WTC11 (cell line): ENCODE data around the gene WDR62. TPM values are rescaled to one million over a fixed set of nuclear protein-coding genes. Genes with fewer than 3 reads are reported as not detected.
A peak's percentile ranks its signal among the peaks of the same experiment; 100 is the strongest.

Source experiments
- CREM ChIP-seq: sonication (generic); formaldehyde crosslinking; IDR thresholded peaks from 2 replicates; pipeline ENCODE4 v1.8.1; 2022; ENCODE audit warnings: mild to moderate bottlenecking, missing genetic modification reagents, moderate library complexity
- FOXJ3 ChIP-seq: sonication (generic); formaldehyde crosslinking; IDR thresholded peaks from 2 replicates; pipeline ENCODE4 v1.9.0; 2021; ENCODE audit warnings: missing genetic modification reagents, mild to moderate bottlenecking, borderline replicate concordance
- FOXP1 ChIP-seq: sonication (generic); formaldehyde crosslinking; IDR thresholded peaks from 2 replicates; pipeline ENCODE4 v1.8.0; 2022; ENCODE audit warnings: missing genetic modification reagents, mild to moderate bottlenecking, moderate library complexity, borderline replicate concordance
- GTF2I ChIP-seq: fragments of 250-450 bp; sonication (Bioruptor Pico); conservative IDR thresholded peaks from 2 replicates; pipeline ENCODE4 v1.4.0; 2021; ENCODE audit warnings: mild to moderate bottlenecking
- NFYB ChIP-seq: sonication (generic); formaldehyde crosslinking; conservative IDR thresholded peaks from 2 replicates; pipeline ENCODE4 v1.8.0; 2022; ENCODE audit warnings: low read depth, missing genetic modification reagents
- OVOL2 ChIP-seq: fragments of 250-450 bp; sonication (Bioruptor Pico); IDR thresholded peaks from 2 replicates; pipeline ENCODE4 v1.9.0; 2021; ENCODE audit warnings: mild to moderate bottlenecking, borderline replicate concordance
- PRRX2 ChIP-seq: fragments of 250-450 bp; sonication (Bioruptor Pico); IDR thresholded peaks from 2 replicates; pipeline ENCODE4 v1.8.0; 2021; ENCODE audit warnings: mild to moderate bottlenecking
- TEAD4 ChIP-seq: sonication (generic); formaldehyde crosslinking; IDR thresholded peaks from 2 replicates; pipeline ENCODE4 v1.8.0; 2022; ENCODE audit warnings: mild to moderate bottlenecking, missing genetic modification reagents
- ZNF671 ChIP-seq: fragments of 250-450 bp; sonication (Bioruptor Pico); IDR thresholded peaks from 2 replicates; pipeline ENCODE4 v1.8.0; 2021; ENCODE audit warnings: mild to moderate bottlenecking
- total RNA-seq: library from RNA; stranded (reverse); gene quantifications from 3 replicates; pipeline ENCODE4 v1.2.3, GENCODE V29; 2021
- TF ChIP-seq, protein P1 (sequence below): sonication (generic); formaldehyde crosslinking; IDR thresholded peaks from 2 replicates; pipeline ENCODE4 v1.8.0; 2022; ENCODE audit warnings: missing genetic modification reagents
- TF ChIP-seq, protein P2 (sequence below): fragments of 250-450 bp; sonication (Bioruptor Pico); conservative IDR thresholded peaks from 2 replicates; pipeline ENCODE4 v1.9.0; 2021; ENCODE audit warnings: mild to moderate bottlenecking
- TF ChIP-seq, protein P3 (sequence below): sonication (generic); formaldehyde crosslinking; IDR thresholded peaks from 2 replicates; pipeline ENCODE4 v1.8.0; 2022; ENCODE audit warnings: mild to moderate bottlenecking, missing genetic modification reagents
- TF ChIP-seq, protein P4 (sequence below): sonication (generic); formaldehyde crosslinking; IDR thresholded peaks from 2 replicates; pipeline ENCODE4 v1.8.0; 2023; ENCODE audit warnings: missing genetic modification reagents, mild to moderate bottlenecking, borderline replicate concordance
- TF ChIP-seq, protein P5 (sequence below): sonication (generic); formaldehyde crosslinking; IDR thresholded peaks from 2 replicates; pipeline ENCODE4 v1.8.1; 2022; ENCODE audit warnings: missing genetic modification reagents, borderline replicate concordance
- TF ChIP-seq, protein P6 (sequence below): sonication (generic); formaldehyde crosslinking; IDR thresholded peaks from 2 replicates; pipeline ENCODE4 v1.8.0; 2022; ENCODE audit warnings: mild to moderate bottlenecking, missing genetic modification reagents
- TF ChIP-seq, protein P7 (sequence below): fragments of 250-450 bp; sonication (Bioruptor Pico); IDR thresholded peaks from 2 replicates; pipeline ENCODE4 v1.9.0; 2021; ENCODE audit warnings: mild to moderate bottlenecking
- TF ChIP-seq, protein P8 (sequence below): sonication (generic); formaldehyde crosslinking; IDR thresholded peaks from 2 replicates; pipeline ENCODE4 v1.8.1; 2022; ENCODE audit warnings: low read depth, missing genetic modification reagents, borderline replicate concordance
- TF ChIP-seq, protein P9 (sequence below): sonication (generic); formaldehyde crosslinking; IDR thresholded peaks from 2 replicates; pipeline ENCODE4 v1.8.0; 2022; ENCODE audit warnings: mild to moderate bottlenecking, missing genetic modification reagents
- TF ChIP-seq, protein P10 (sequence below): sonication (generic); formaldehyde crosslinking; IDR thresholded peaks from 2 replicates; pipeline ENCODE4 v1.8.1; 2023; ENCODE audit warnings: mild to moderate bottlenecking, missing genetic modification reagents

Gene WDR62
- total RNA-seq, 1 experiment from 2014 or later = 40.0 TPM

DNA sequence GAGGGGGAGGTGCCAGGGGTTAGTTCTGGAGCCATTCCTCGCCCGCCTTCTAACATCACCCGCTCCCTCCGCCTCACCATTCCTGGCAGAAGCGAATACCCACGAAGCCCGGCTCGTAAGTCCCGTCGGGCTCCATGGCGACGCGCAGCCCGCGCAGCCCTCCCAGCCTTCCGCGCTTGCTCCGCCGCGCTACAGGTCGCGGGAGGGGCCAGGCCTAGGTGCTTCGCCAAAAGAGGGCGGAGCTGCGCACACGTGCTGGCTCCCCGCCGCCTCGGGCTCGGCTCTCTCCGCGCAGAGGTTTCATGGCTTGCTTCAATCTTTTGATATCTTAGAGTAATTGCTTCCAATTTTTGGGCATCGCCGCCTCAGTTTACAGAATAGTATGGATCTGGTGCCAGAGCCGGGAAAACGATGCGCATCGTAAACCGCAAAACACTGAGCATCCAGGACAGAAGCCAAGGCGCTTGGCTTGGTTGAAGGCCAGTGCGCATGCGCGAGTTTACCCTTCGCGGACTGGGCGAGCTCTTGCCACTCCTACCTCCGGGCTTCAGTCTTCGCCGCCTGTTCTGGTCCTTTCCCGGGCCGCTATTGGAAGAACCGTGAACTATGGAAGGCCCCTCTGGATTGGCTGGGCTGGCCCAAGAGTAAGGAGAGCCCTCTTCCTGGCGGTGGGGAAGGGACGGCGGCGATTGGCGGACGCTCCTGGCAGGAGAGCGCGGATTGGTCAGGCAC is 60.2 kb downstream of the WDR62 start, which contains the start of gene POLR2I (continued):
- TF ChIP-seq, protein P1, sequence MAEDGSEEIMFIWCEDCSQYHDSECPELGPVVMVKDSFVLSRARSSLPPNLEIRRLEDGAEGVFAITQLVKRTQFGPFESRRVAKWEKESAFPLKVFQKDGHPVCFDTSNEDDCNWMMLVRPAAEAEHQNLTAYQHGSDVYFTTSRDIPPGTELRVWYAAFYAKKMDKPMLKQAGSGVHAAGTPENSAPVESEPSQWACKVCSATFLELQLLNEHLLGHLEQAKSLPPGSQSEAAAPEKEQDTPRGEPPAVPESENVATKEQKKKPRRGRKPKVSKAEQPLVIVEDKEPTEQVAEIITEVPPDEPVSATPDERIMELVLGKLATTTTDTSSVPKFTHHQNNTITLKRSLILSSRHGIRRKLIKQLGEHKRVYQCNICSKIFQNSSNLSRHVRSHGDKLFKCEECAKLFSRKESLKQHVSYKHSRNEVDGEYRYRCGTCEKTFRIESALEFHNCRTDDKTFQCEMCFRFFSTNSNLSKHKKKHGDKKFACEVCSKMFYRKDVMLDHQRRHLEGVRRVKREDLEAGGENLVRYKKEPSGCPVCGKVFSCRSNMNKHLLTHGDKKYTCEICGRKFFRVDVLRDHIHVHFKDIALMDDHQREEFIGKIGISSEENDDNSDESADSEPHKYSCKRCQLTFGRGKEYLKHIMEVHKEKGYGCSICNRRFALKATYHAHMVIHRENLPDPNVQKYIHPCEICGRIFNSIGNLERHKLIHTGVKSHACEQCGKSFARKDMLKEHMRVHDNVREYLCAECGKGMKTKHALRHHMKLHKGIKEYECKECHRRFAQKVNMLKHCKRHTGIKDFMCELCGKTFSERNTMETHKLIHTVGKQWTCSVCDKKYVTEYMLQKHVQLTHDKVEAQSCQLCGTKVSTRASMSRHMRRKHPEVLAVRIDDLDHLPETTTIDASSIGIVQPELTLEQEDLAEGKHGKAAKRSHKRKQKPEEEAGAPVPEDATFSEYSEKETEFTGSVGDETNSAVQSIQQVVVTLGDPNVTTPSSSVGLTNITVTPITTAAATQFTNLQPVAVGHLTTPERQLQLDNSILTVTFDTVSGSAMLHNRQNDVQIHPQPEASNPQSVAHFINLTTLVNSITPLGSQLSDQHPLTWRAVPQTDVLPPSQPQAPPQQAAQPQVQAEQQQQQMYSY (CRISPR knock-in tag) = no peak
- TF ChIP-seq GTF2I (CRISPR knock-in tag) (no peak), CREM (CRISPR knock-in tag) (no peak), ZNF671 (CRISPR knock-in tag) (no peak), FOXP1 (peak; percentile 90), TEAD4 (no peak), OVOL2 (no peak), NFYB (CRISPR knock-in tag) (peak; percentile 86), FOXJ3 (no peak), PRRX2 (CRISPR knock-in tag) (no peak)
- TF ChIP-seq, protein P2, sequence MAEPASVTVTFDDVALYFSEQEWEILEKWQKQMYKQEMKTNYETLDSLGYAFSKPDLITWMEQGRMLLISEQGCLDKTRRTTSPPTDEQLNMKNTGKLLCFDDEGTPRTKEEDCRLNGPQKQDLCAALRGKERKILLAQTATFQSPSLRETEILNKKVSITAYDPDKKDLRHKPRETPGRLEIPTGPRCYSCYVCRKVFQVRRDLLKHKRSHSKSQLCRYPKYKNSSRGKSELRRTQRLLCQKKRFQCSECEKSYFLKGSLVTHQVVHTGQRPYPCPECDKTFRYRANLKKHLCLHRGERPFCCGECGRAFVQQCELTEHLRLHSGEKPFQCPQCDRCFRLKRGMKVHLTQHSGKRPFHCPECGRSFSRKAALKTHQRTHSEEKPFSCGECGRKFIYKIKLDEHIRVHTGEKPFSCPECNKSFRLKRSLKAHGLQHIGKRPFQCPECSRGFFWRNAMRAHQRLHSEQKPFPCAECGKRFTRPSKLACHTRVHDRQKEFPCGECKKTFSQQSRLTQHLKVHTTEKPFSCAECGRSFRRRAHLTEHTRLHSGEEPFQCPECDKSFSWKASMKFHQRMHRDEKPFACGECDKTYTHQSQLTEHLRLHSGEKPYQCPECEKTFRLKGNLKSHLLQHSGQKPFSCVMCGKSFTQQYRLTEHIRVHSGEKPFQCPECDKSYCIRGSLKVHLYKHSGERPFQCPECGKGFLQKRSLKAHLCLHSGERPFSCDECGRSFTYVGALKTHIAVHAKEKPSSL (CRISPR knock-in tag) = no peak
- TF ChIP-seq, protein P3, sequence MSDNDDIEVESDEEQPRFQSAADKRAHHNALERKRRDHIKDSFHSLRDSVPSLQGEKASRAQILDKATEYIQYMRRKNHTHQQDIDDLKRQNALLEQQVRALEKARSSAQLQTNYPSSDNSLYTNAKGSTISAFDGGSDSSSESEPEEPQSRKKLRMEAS (CRISPR knock-in tag) = peak; percentile 99
- TF ChIP-seq, protein P4, sequence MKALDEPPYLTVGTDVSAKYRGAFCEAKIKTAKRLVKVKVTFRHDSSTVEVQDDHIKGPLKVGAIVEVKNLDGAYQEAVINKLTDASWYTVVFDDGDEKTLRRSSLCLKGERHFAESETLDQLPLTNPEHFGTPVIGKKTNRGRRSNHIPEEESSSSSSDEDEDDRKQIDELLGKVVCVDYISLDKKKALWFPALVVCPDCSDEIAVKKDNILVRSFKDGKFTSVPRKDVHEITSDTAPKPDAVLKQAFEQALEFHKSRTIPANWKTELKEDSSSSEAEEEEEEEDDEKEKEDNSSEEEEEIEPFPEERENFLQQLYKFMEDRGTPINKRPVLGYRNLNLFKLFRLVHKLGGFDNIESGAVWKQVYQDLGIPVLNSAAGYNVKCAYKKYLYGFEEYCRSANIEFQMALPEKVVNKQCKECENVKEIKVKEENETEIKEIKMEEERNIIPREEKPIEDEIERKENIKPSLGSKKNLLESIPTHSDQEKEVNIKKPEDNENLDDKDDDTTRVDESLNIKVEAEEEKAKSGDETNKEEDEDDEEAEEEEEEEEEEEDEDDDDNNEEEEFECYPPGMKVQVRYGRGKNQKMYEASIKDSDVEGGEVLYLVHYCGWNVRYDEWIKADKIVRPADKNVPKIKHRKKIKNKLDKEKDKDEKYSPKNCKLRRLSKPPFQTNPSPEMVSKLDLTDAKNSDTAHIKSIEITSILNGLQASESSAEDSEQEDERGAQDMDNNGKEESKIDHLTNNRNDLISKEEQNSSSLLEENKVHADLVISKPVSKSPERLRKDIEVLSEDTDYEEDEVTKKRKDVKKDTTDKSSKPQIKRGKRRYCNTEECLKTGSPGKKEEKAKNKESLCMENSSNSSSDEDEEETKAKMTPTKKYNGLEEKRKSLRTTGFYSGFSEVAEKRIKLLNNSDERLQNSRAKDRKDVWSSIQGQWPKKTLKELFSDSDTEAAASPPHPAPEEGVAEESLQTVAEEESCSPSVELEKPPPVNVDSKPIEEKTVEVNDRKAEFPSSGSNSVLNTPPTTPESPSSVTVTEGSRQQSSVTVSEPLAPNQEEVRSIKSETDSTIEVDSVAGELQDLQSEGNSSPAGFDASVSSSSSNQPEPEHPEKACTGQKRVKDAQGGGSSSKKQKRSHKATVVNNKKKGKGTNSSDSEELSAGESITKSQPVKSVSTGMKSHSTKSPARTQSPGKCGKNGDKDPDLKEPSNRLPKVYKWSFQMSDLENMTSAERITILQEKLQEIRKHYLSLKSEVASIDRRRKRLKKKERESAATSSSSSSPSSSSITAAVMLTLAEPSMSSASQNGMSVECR (CRISPR knock-in tag) = 0 out of 2 replicates have a peak, but pooled peaks have one; percentile 65
- TF ChIP-seq, protein P5, sequence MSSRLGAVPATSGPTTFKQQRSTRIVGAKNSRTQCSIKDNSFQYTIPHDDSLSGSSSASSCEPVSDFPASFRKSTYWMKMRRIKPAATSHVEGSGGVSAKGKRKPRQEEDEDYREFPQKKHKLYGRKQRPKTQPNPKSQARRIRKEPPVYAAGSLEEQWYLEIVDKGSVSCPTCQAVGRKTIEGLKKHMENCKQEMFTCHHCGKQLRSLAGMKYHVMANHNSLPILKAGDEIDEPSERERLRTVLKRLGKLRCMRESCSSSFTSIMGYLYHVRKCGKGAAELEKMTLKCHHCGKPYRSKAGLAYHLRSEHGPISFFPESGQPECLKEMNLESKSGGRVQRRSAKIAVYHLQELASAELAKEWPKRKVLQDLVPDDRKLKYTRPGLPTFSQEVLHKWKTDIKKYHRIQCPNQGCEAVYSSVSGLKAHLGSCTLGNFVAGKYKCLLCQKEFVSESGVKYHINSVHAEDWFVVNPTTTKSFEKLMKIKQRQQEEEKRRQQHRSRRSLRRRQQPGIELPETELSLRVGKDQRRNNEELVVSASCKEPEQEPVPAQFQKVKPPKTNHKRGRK (CRISPR knock-in tag) = no peak
- TF ChIP-seq, protein P6, sequence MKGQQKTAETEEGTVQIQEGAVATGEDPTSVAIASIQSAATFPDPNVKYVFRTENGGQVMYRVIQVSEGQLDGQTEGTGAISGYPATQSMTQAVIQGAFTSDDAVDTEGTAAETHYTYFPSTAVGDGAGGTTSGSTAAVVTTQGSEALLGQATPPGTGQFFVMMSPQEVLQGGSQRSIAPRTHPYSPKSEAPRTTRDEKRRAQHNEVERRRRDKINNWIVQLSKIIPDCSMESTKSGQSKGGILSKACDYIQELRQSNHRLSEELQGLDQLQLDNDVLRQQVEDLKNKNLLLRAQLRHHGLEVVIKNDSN (CRISPR knock-in tag) = peak; percentile 87
- TF ChIP-seq, protein P7, sequence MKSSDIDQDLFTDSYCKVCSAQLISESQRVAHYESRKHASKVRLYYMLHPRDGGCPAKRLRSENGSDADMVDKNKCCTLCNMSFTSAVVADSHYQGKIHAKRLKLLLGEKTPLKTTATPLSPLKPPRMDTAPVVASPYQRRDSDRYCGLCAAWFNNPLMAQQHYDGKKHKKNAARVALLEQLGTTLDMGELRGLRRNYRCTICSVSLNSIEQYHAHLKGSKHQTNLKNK = no peak
- TF ChIP-seq, protein P8, sequence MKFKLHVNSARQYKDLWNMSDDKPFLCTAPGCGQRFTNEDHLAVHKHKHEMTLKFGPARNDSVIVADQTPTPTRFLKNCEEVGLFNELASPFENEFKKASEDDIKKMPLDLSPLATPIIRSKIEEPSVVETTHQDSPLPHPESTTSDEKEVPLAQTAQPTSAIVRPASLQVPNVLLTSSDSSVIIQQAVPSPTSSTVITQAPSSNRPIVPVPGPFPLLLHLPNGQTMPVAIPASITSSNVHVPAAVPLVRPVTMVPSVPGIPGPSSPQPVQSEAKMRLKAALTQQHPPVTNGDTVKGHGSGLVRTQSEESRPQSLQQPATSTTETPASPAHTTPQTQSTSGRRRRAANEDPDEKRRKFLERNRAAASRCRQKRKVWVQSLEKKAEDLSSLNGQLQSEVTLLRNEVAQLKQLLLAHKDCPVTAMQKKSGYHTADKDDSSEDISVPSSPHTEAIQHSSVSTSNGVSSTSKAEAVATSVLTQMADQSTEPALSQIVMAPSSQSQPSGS (CRISPR knock-in tag) = no peak
- TF ChIP-seq, protein P9, sequence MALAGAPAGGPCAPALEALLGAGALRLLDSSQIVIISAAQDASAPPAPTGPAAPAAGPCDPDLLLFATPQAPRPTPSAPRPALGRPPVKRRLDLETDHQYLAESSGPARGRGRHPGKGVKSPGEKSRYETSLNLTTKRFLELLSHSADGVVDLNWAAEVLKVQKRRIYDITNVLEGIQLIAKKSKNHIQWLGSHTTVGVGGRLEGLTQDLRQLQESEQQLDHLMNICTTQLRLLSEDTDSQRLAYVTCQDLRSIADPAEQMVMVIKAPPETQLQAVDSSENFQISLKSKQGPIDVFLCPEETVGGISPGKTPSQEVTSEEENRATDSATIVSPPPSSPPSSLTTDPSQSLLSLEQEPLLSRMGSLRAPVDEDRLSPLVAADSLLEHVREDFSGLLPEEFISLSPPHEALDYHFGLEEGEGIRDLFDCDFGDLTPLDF = peak; percentile 55; the same call in 1 of the 2 replicates
- TF ChIP-seq, protein P10, sequence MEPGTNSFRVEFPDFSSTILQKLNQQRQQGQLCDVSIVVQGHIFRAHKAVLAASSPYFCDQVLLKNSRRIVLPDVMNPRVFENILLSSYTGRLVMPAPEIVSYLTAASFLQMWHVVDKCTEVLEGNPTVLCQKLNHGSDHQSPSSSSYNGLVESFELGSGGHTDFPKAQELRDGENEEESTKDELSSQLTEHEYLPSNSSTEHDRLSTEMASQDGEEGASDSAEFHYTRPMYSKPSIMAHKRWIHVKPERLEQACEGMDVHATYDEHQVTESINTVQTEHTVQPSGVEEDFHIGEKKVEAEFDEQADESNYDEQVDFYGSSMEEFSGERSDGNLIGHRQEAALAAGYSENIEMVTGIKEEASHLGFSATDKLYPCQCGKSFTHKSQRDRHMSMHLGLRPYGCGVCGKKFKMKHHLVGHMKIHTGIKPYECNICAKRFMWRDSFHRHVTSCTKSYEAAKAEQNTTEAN = peak; percentile 89
